HepG2 (cell line): Measurements from ENCODE around the gene NBR1. TPM values are rescaled to one million over a fixed set of nuclear protein-coding genes. Genes with fewer than 3 reads are reported as not detected.
A peak's percentile ranks its signal among the peaks of the same experiment; 100 is the strongest.

Experiments
- FOXA1 ChIP-seq, 2 experiments: fragments of 450-650 bp in 1 of 2; sonication (generic) in 1 of 2; formaldehyde crosslinking in 1 of 2; IDR thresholded peaks; 2 replicates each; pipeline versions ENCODE4 v1.4.0 to v1.6.1; 2016 to 2020; ENCODE audit warnings: missing genetic modification reagents in 1 of 2
- GTF3A ChIP-seq: sonication (generic); formaldehyde crosslinking; conservative IDR thresholded peaks from 2 replicates; pipeline ENCODE4 v1.4.0; 2020; ENCODE audit warnings: mild to moderate bottlenecking, missing genetic modification reagents
- MXD4 ChIP-seq: IDR thresholded peaks from 2 replicates; pipeline ENCODE4 v1.6.1; 2016; ENCODE audit warnings: mild to moderate bottlenecking, missing biosample characterization, missing genetic modification reagents
- NCOR1 ChIP-seq: fragments of 200-600 bp; sonication (generic); IDR thresholded peaks from 2 replicates; pipeline ENCODE4 v1.7.0; 2017; ENCODE audit warnings: antibody characterized with exemption, low read length, borderline replicate concordance
- PHF21A ChIP-seq: sonication (generic); formaldehyde crosslinking; IDR thresholded peaks from 2 replicates; pipeline ENCODE4 v1.5.0; 2020; ENCODE audit warnings: mild to moderate bottlenecking, missing genetic modification reagents
- PHF8 ChIP-seq: sonication (generic); formaldehyde crosslinking; IDR thresholded peaks from 2 replicates; pipeline ENCODE4 v1.5.0; 2020; ENCODE audit warnings: missing genetic modification reagents
- STAG1 ChIP-seq: sonication (generic); formaldehyde crosslinking; IDR thresholded peaks from 2 replicates; pipeline ENCODE4 v1.4.0; 2020; ENCODE audit warnings: missing genetic modification reagents
- ZFX ChIP-seq: sonication (generic); formaldehyde crosslinking; IDR thresholded peaks from 2 replicates; pipeline ENCODE4 v1.4.0; 2020; ENCODE audit warnings: mild to moderate bottlenecking, low read depth, missing genetic modification reagents, moderate library complexity
- ZMYM2 ChIP-seq: sonication (generic); formaldehyde crosslinking; IDR thresholded peaks from 2 replicates; pipeline ENCODE4 v1.8.0; 2022; ENCODE audit warnings: mild to moderate bottlenecking, missing genetic modification reagents
- ZNF350 ChIP-seq: sonication (generic); formaldehyde crosslinking; IDR thresholded peaks from 2 replicates; pipeline ENCODE4 v1.4.0; 2020; ENCODE audit warnings: mild to moderate bottlenecking, low read depth, missing genetic modification reagents, borderline replicate concordance
- ZNF547 ChIP-seq: sonication (generic); formaldehyde crosslinking; IDR thresholded peaks from 2 replicates; pipeline ENCODE4 v1.5.1; 2020; ENCODE audit warnings: mild to moderate bottlenecking, missing genetic modification reagents
- ZNF572 ChIP-seq: sonication (generic); formaldehyde crosslinking; IDR thresholded peaks from 2 replicates; pipeline ENCODE4 v1.5.1; 2020; ENCODE audit warnings: mild to moderate bottlenecking, missing genetic modification reagents
- ZNF615 ChIP-seq: sonication (generic); formaldehyde crosslinking; IDR thresholded peaks from 2 replicates; pipeline ENCODE4 v1.5.0; 2020; ENCODE audit warnings: mild to moderate bottlenecking, missing genetic modification reagents, borderline replicate concordance
- ZSCAN31 ChIP-seq: sonication (generic); formaldehyde crosslinking; IDR thresholded peaks from 2 replicates; pipeline ENCODE4 v1.5.0; 2020; ENCODE audit warnings: low read depth, mild to moderate bottlenecking, missing genetic modification reagents
- ZSCAN9 ChIP-seq: IDR thresholded peaks from 2 replicates; pipeline ENCODE4 v1.6.1; 2016; ENCODE audit warnings: borderline replicate concordance
- polyA plus RNA-seq, 8 experiments: library from polyadenylated mRNA; depleted of rRNA in 3 of 8; stranded (reverse) in 7 of 8; unstranded in 1 of 8; fragments of >200 nt; fragmentation: Illumina TruSeq in 4 of 8; extraction: Trizol in 4 of 8; gene quantifications; 2 replicates each; pipeline versions ENCODE4 v1.2.1 to v1.2.3, GENCODE V29; 2011 to 2016; ENCODE audit warnings: low read depth in 4 of 8, missing spikeins in 1 of 8, mixed read lengths in 1 of 8; ENCODE audit not compliant: insufficient read depth in 1 of 8
- total RNA-seq, 5 experiments: library from RNA; depleted of rRNA; stranded (reverse); fragments of >200 nt; fragmentation: Illumina TruSeq; extraction: Trizol; gene quantifications; 2 replicates each; pipeline ENCODE4 v1.2.3, GENCODE V29; 2016; ENCODE audit warnings: low read depth in 1 of 5
- TF ChIP-seq, protein P1 (sequence below): sonication (generic); formaldehyde crosslinking; IDR thresholded peaks from 2 replicates; pipeline ENCODE4 v1.5.0; 2020; ENCODE audit warnings: mild to moderate bottlenecking, low read depth, missing genetic modification reagents, borderline replicate concordance
- TF ChIP-seq, protein P2 (sequence below): sonication (generic); formaldehyde crosslinking; IDR thresholded peaks from 2 replicates; pipeline ENCODE4 v1.5.1; 2020; ENCODE audit warnings: mild to moderate bottlenecking, moderate library complexity, missing genetic modification reagents
- TF ChIP-seq, protein P3 (sequence below): sonication (generic); formaldehyde crosslinking; IDR thresholded peaks from 2 replicates; pipeline ENCODE4 v1.5.1; 2020; ENCODE audit warnings: mild to moderate bottlenecking, missing genetic modification reagents
- TF ChIP-seq, protein P4 (sequence below): IDR thresholded peaks from 2 replicates; pipeline ENCODE4 v1.6.1; 2016; ENCODE audit warnings: control low read depth

Gene NBR1
- total and polyA plus RNA-seq, 2 of the 13 experiments (the other 11 are each of a cell fraction or from before 2014, with no cell fraction given): 51.7 to 121 TPM

- no peak for TF ChIP-seq GTF3A (CRISPR knock-in tag)
- no peak for TF ChIP-seq MXD4 (CRISPR knock-in tag)
- TF ChIP-seq ZNF572: no peak
- TF ChIP-seq FOXA1 (IDR thresholded peaks at IDR 0.05): no peak
- TF ChIP-seq FOXA1 (CRISPR knock-in tag; IDR thresholded peaks at IDR 0.05): no peak
- peak; percentile 74 for TF ChIP-seq ZMYM2 (CRISPR knock-in tag)
- TF ChIP-seq ZNF615 (CRISPR knock-in tag): peak; percentile 64; the same call in 1 of the 2 replicates
- peak; percentile 71 for TF ChIP-seq PHF8 (CRISPR knock-in tag)
- TF ChIP-seq, protein P1, sequence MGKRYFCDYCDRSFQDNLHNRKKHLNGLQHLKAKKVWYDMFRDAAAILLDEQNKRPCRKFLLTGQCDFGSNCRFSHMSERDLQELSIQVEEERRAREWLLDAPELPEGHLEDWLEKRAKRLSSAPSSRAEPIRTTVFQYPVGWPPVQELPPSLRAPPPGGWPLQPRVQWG (CRISPR knock-in tag): no peak
- TF ChIP-seq ZNF547 (CRISPR knock-in tag): peak; percentile 43; the same call in 1 of the 2 replicates
- TF ChIP-seq PHF21A (CRISPR knock-in tag): peak; percentile 91
- peak; percentile 76; the same call in 1 of the 2 replicates for TF ChIP-seq ZNF350 (CRISPR knock-in tag)
- peak; percentile 16; the same call in 1 of the 2 replicates for TF ChIP-seq NCOR1
- TF ChIP-seq, protein P2, sequence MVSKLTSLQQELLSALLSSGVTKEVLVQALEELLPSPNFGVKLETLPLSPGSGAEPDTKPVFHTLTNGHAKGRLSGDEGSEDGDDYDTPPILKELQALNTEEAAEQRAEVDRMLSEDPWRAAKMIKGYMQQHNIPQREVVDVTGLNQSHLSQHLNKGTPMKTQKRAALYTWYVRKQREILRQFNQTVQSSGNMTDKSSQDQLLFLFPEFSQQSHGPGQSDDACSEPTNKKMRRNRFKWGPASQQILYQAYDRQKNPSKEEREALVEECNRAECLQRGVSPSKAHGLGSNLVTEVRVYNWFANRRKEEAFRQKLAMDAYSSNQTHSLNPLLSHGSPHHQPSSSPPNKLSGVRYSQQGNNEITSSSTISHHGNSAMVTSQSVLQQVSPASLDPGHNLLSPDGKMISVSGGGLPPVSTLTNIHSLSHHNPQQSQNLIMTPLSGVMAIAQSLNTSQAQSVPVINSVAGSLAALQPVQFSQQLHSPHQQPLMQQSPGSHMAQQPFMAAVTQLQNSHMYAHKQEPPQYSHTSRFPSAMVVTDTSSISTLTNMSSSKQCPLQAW (CRISPR knock-in tag): no peak; the same call in 1 of the 2 replicates
- TF ChIP-seq ZSCAN31 (CRISPR knock-in tag): peak; percentile 58; the same call in 1 of the 2 replicates
- peak; percentile 43; the same call in 1 of the 2 replicates for TF ChIP-seq ZSCAN9
- TF ChIP-seq, protein P3, sequence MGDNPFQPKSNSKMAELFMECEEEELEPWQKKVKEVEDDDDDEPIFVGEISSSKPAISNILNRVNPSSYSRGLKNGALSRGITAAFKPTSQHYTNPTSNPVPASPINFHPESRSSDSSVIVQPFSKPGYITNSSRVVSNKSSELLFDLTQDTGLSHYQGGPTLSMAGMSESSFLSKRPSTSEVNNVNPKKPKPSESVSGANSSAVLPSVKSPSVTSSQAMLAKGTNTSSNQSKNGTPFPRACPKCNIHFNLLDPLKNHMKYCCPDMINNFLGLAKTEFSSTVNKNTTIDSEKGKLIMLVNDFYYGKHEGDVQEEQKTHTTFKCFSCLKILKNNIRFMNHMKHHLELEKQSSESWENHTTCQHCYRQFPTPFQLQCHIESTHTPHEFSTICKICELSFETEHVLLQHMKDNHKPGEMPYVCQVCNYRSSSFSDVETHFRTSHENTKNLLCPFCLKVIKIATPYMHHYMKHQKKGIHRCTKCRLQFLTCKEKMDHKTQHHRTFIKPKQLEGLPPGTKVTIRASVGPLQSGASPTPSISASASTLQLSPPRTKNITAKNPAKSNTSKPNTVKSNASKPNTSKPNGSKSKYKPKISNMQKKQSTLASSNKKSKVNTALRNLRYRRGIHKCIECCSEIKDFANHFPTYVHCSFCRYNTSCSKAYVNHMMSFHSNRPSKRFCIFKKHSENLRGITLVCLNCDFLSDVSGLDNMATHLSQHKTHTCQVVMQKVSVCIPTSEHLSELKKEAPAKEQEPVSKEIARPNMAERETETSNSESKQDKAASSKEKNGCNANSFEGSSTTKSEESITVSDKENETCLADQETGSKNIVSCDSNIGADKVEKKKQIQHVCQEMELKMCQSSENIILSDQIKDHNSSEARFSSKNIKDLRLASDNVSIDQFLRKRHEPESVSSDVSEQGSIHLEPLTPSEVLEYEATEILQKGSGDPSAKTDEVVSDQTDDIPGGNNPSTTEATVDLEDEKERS (CRISPR knock-in tag): peak; percentile 35; the same call in 1 of the 2 replicates
- TF ChIP-seq, protein P4, sequence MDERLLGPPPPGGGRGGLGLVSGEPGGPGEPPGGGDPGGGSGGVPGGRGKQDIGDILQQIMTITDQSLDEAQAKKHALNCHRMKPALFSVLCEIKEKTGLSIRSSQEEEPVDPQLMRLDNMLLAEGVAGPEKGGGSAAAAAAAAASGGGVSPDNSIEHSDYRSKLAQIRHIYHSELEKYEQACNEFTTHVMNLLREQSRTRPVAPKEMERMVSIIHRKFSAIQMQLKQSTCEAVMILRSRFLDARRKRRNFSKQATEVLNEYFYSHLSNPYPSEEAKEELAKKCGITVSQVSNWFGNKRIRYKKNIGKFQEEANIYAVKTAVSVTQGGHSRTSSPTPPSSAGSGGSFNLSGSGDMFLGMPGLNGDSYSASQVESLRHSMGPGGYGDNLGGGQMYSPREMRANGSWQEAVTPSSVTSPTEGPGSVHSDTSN: peak; percentile 99
- TF ChIP-seq ZFX (CRISPR knock-in tag): peak; percentile 96
- TF ChIP-seq STAG1 (CRISPR knock-in tag): peak; percentile 63
Observed at GRCh38 chr17:43170766-43171585, at the start of gene NBR1 (continued).
